OCI-LY3 (cell line): ENCODE data around the gene FBXO30.

ENCODE experiments used
- EZH2phosphoT487 ChIP-seq: fragments of 200-600 bp; shearing (Covaris generic); IDR thresholded peaks from 2 replicates; pipeline ENCODE4 v1.6.1; 2018; ENCODE audit warnings: antibody characterized with exemption, mixed run types, low read depth
- TF ChIP-seq, protein P1 (sequence below): fragments of 200-600, 300-600 bp; sonication (generic); IDR thresholded peaks from 2 replicates; pipeline ENCODE4 v1.5.1; 2014; ENCODE audit warnings: antibody characterized with exemption, low read length, low read depth

DNA sequence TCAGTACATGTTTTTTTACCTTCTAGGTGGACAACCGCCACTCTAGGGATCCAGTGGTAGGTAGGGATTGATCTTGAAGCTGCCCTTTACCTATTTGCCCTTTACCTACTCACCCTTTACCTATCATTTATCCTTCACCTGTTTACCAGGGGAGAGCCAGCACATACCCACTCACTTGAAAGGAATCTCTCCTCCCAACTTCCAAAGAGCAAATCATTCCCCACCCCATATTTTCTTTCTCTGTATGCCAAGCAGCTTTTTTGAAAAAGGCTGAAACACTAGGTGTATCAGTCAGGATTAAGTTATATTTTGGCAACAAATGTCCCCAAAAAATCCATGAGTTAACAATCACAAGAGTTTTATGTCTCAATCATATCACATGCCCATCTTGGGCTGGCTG lies 68.7 kb downstream of the FBXO30 start:
- TF ChIP-seq, protein P1, sequence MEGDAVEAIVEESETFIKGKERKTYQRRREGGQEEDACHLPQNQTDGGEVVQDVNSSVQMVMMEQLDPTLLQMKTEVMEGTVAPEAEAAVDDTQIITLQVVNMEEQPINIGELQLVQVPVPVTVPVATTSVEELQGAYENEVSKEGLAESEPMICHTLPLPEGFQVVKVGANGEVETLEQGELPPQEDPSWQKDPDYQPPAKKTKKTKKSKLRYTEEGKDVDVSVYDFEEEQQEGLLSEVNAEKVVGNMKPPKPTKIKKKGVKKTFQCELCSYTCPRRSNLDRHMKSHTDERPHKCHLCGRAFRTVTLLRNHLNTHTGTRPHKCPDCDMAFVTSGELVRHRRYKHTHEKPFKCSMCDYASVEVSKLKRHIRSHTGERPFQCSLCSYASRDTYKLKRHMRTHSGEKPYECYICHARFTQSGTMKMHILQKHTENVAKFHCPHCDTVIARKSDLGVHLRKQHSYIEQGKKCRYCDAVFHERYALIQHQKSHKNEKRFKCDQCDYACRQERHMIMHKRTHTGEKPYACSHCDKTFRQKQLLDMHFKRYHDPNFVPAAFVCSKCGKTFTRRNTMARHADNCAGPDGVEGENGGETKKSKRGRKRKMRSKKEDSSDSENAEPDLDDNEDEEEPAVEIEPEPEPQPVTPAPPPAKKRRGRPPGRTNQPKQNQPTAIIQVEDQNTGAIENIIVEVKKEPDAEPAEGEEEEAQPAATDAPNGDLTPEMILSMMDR, result no peak
- no peak for TF ChIP-seq EZH2phosphoT487
